Measurements from ENCODE around the gene ARHGAP15. TPM values are rescaled to one million over a fixed set of nuclear protein-coding genes. Genes with fewer than 3 reads are reported as not detected.

Gene ARHGAP15
- total and polyA plus RNA-seq, 2 experiments from 2014 or later: 0.26 TPM; not detected in 1

DNA sequence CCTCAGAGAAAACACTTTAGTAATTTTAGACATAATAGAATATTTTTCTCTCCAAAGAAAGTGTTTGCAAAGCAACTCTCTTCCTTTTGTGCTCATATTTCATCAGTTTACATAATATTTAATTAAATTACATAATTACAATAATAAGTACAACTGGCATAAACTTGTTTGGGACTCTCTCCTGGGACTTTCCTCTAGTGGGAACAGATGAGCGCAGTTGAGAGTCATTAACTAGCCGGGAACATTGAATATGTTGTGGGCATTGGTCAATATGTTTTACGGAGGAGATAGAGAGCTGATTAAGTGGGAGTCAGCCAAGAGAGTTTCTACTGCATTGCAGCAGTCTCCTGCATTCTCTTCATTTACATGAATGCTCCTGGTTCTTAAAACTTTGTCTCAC, 607.7 kb downstream of the ARHGAP15 start:
- Histone ChIP-seq H3K79me2 (replicated peaks; ENCODE audit: insufficient read depth) (no peaks in the 10 kb centered on the region), H3K4me2 (no peak overlapping the region), H3F3A (replicated peaks; ENCODE audit: low read depth) (no peaks in the 10 kb centered on the region), H3K36me3 (ENCODE audit: insufficient read depth) (no peaks in the 10 kb centered on the region), H3K27ac (ENCODE audit: low read depth) (no peak overlapping the region), H3K9me2 (ENCODE audit: insufficient read depth) (no peaks in the 10 kb centered on the region), H3K27me3 (ENCODE audit: insufficient read depth) (no peaks in the 10 kb centered on the region), H4K20me1 (replicated peaks; ENCODE audit: insufficient read depth) (no peaks in the 10 kb centered on the region), H3K4me1 (ENCODE audit: insufficient read depth) (peaks cover 13% of the 10 kb centered on the region), H2AFZ (no peak overlapping the region), H3K4me3 (no peak overlapping the region)
- no peak for TF ChIP-seq EZH2phosphoT487 (IDR thresholded peaks at IDR 0.05; ENCODE audit: unreplicated experiment)
- TF ChIP-seq JUNB (IDR thresholded peaks at IDR 0.05; ENCODE audit: unreplicated experiment): no peak
- no peak for TF ChIP-seq ZNF114 (CRISPR knock-in tag; IDR thresholded peaks at IDR 0.05)
- TF ChIP-seq STAT1 (IDR thresholded peaks at IDR 0.05; ENCODE audit: unreplicated experiment): no peak
- no peak for TF ChIP-seq ETS1 (IDR thresholded peaks at IDR 0.05)
- no peak for TF ChIP-seq NANOG (IDR thresholded peaks at IDR 0.05; ENCODE audit: borderline replicate concordance)
- no peak for TF ChIP-seq CTCF (conservative IDR thresholded peaks at IDR 0.05; ENCODE audit: low read depth in 2 of 2)
- TF ChIP-seq CREB1 (CRISPR knock-in tag; IDR thresholded peaks at IDR 0.05; ENCODE audit: low read depth): no peak
- no peak for TF ChIP-seq POLR2AphosphoS5 (IDR thresholded peaks at IDR 0.05; ENCODE audit: low read depth)
- TF ChIP-seq, protein P1, sequence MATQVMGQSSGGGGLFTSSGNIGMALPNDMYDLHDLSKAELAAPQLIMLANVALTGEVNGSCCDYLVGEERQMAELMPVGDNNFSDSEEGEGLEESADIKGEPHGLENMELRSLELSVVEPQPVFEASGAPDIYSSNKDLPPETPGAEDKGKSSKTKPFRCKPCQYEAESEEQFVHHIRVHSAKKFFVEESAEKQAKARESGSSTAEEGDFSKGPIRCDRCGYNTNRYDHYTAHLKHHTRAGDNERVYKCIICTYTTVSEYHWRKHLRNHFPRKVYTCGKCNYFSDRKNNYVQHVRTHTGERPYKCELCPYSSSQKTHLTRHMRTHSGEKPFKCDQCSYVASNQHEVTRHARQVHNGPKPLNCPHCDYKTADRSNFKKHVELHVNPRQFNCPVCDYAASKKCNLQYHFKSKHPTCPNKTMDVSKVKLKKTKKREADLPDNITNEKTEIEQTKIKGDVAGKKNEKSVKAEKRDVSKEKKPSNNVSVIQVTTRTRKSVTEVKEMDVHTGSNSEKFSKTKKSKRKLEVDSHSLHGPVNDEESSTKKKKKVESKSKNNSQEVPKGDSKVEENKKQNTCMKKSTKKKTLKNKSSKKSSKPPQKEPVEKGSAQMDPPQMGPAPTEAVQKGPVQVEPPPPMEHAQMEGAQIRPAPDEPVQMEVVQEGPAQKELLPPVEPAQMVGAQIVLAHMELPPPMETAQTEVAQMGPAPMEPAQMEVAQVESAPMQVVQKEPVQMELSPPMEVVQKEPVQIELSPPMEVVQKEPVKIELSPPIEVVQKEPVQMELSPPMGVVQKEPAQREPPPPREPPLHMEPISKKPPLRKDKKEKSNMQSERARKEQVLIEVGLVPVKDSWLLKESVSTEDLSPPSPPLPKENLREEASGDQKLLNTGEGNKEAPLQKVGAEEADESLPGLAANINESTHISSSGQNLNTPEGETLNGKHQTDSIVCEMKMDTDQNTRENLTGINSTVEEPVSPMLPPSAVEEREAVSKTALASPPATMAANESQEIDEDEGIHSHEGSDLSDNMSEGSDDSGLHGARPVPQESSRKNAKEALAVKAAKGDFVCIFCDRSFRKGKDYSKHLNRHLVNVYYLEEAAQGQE (IDR thresholded peaks at IDR 0.05; ENCODE audit: unreplicated experiment): no peak
- TF ChIP-seq ZNF331 (CRISPR knock-in tag; IDR thresholded peaks at IDR 0.05; ENCODE audit: low read depth): no peak
- TF ChIP-seq, protein P2, sequence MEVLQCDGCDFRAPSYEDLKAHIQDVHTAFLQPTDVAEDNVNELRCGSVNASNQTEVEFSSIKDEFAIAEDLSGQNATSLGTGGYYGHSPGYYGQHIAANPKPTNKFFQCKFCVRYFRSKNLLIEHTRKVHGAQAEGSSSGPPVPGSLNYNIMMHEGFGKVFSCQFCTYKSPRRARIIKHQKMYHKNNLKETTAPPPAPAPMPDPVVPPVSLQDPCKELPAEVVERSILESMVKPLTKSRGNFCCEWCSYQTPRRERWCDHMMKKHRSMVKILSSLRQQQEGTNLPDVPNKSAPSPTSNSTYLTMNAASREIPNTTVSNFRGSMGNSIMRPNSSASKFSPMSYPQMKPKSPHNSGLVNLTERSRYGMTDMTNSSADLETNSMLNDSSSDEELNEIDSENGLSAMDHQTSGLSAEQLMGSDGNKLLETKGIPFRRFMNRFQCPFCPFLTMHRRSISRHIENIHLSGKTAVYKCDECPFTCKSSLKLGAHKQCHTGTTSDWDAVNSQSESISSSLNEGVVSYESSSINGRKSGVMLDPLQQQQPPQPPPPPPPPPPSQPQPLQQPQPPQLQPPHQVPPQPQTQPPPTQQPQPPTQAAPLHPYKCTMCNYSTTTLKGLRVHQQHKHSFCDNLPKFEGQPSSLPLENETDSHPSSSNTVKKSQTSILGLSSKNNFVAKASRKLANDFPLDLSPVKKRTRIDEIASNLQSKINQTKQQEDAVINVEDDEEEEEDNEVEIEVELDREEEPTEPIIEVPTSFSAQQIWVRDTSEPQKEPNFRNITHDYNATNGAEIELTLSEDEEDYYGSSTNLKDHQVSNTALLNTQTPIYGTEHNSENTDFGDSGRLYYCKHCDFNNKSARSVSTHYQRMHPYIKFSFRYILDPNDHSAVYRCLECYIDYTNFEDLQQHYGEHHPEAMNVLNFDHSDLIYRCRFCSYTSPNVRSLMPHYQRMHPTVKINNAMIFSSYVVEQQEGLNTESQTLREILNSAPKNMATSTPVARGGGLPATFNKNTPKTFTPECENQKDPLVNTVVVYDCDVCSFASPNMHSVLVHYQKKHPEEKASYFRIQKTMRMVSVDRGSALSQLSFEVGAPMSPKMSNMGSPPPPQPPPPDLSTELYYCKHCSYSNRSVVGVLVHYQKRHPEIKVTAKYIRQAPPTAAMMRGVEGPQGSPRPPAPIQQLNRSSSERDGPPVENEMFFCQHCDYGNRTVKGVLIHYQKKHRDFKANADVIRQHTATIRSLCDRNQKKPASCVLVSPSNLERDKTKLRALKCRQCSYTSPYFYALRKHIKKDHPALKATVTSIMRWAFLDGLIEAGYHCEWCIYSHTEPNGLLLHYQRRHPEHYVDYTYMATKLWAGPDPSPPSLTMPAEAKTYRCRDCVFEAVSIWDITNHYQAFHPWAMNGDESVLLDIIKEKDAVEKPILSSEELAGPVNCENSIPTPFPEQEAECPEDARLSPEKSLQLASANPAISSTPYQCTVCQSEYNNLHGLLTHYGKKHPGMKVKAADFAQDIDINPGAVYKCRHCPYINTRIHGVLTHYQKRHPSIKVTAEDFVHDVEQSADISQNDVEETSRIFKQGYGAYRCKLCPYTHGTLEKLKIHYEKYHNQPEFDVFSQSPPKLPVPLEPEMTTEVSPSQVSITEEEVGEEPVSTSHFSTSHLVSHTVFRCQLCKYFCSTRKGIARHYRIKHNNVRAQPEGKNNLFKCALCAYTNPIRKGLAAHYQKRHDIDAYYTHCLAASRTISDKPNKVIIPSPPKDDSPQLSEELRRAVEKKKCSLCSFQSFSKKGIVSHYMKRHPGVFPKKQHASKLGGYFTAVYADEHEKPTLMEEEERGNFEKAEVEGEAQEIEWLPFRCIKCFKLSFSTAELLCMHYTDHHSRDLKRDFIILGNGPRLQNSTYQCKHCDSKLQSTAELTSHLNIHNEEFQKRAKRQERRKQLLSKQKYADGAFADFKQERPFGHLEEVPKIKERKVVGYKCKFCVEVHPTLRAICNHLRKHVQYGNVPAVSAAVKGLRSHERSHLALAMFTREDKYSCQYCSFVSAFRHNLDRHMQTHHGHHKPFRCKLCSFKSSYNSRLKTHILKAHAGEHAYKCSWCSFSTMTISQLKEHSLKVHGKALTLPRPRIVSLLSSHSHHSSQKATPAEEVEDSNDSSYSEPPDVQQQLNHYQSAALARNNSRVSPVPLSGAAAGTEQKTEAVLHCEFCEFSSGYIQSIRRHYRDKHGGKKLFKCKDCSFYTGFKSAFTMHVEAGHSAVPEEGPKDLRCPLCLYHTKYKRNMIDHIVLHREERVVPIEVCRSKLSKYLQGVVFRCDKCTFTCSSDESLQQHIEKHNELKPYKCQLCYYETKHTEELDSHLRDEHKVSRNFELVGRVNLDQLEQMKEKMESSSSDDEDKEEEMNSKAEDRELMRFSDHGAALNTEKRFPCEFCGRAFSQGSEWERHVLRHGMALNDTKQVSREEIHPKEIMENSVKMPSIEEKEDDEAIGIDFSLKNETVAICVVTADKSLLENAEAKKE (CRISPR knock-in tag; IDR thresholded peaks at IDR 0.05): no peak
- no peak for TF ChIP-seq EZH2 (IDR thresholded peaks at IDR 0.05; ENCODE audit: low read depth, unreplicated experiment)
- DNase-seq (ENCODE audit: low spot score): no peak
- H3K4me3 Mint-ChIP-seq: no peak overlapping the region
- H3K36me3 Mint-ChIP-seq (ENCODE audit: low read depth): no peaks in the 10 kb centered on the region
- ATAC-seq: no peak
- H3K9me3 Mint-ChIP-seq: no peaks in the 10 kb centered on the region
- peaks cover 4% of the 10 kb centered on the region for H3K27me3 Mint-ChIP-seq (ENCODE audit: insufficient read depth, low read depth, poor library complexity)
- no peak overlapping the region for H3K27ac Mint-ChIP-seq
- peaks cover 22% of the 10 kb centered on the region for H3K4me1 Mint-ChIP-seq

Measured in GM23338 (cell line).